ENCODE measurements around the gene SHOC2.

- TF ChIP-seq KDM1A (IDR thresholded peaks at IDR 0.05; ENCODE audit: borderline replicate concordance, low read length), result no peak
- no peak for TF ChIP-seq CTCF (IDR thresholded peaks at IDR 0.05; ENCODE audit: control extremely low read depth in 1 of 3, insufficient read depth in 1 of 3, low read depth in 1 of 3, low read length in 3 of 3)
- TF ChIP-seq SP1 (IDR thresholded peaks at IDR 0.05; ENCODE audit: low read depth, low read length), result no peak
- no peak for TF ChIP-seq POLR2A (IDR thresholded peaks at IDR 0.05; ENCODE audit: control extremely low read depth in 1 of 2, low read depth in 2 of 2, low read length in 2 of 2)
- TF ChIP-seq RBBP5 (IDR thresholded peaks at IDR 0.05; ENCODE audit: borderline replicate concordance, low read depth, low read length), result no peak
- no peak for TF ChIP-seq SP4 (IDR thresholded peaks at IDR 0.05; ENCODE audit: low read length)
- no peak for TF ChIP-seq SUZ12 (IDR thresholded peaks at IDR 0.05; ENCODE audit: low read length)
- no peak for TF ChIP-seq NRF1 (IDR thresholded peaks at IDR 0.05; ENCODE audit: low read depth, low read length)
Observed at GRCh38 chr10:111015181-111015580, 95.8 kb downstream of the SHOC2 start.

All from H1 (cell line).